Endothelial cell of umbilical vein (primary cell): ENCODE measurements around the gene CDC42EP4. TPM values are rescaled to one million over a fixed set of nuclear protein-coding genes. Genes with fewer than 3 reads are reported as not detected.
A peak's percentile ranks its signal among the peaks of the same experiment; 100 is the strongest.

ENCODE experiments used
- BruUV-seq: library from RNA; stranded (reverse); fragments of 400-500 nt; replicated peaks from 2 replicates; lab custom pipeline; 2021; lab: Mats Ljungman, UMichigan
- CTCF ChIA-PET: fragments of 300-600, 350-600 bp; sonication (Branson Sonifier 250); formaldehyde crosslinking; loops from one replicate; lab custom pipeline; 2021; ENCODE audit warnings: antibody characterized with exemption, inconsistent platforms; lab: Charles Lee
- POLR2A ChIA-PET: fragments of 300-600, 350-600 bp; sonication (Branson Sonifier 250); formaldehyde crosslinking; loops from one replicate; lab custom pipeline; 2021; ENCODE audit warnings: antibody characterized with exemption, inconsistent platforms; lab: Charles Lee
- DNase-seq: peaks from one replicate; pipeline ENCODE4 v3.0.0-alpha.2; 2011; ENCODE audit warnings: low read depth, low spot score
- FAIRE-seq: peaks from 2 replicates; lab custom pipeline; 2011; peaks lifted over from hg19 to GRCh38; lab: Jason Lieb, UNC
- H2AFZ ChIP-seq: 2 replicates; pipeline ENCODE4 v1.6.0; 2012; ENCODE audit warnings: low read depth, low read length, control low read depth, inconsistent platforms
- H3K27ac ChIP-seq: 2 replicates; pipeline ENCODE4 v1.5.1; 2011; ENCODE audit warnings: low read depth, mild to moderate bottlenecking, control low read depth, low read length, moderate library complexity; ENCODE audit not compliant: insufficient read depth
- H3K27me3 ChIP-seq, 2 experiments: 2 replicates each; pipeline versions ENCODE4 v1.6.0 to v1.6.1; 2011; ENCODE audit warnings: low read length in 2 of 2, mixed read lengths in 1 of 2; ENCODE audit not compliant: control insufficient read depth in 2 of 2, insufficient read depth in 2 of 2
- H3K36me3 ChIP-seq, 2 experiments: 2 replicates in 1 of 2; 3 replicates in 1 of 2; pipeline ENCODE4 v1.5.1; 2011; ENCODE audit warnings: low read length in 2 of 2, mild to moderate bottlenecking in 1 of 2, moderate library complexity in 1 of 2; ENCODE audit not compliant: control insufficient read depth in 2 of 2, insufficient read depth in 2 of 2; ENCODE audit errors: extremely low read depth in 1 of 2
- H3K4me1 ChIP-seq: 3 replicates; pipeline ENCODE4 v1.5.1; 2011; ENCODE audit warnings: mild to moderate bottlenecking, low read length; ENCODE audit not compliant: control insufficient read depth, insufficient read depth; ENCODE audit errors: extremely low read depth
- H3K4me2 ChIP-seq: 2 replicates; pipeline ENCODE4 v1.6.1; 2011; ENCODE audit warnings: low read length, control low read depth, mixed read lengths; ENCODE audit not compliant: insufficient read depth
- H3K4me3 ChIP-seq, 3 experiments: fragments of 200-600 bp in 1 of 3; sonication (generic), shearing (Covaris generic) in 1 of 3; replicated peaks in 1 of 3; 2 replicates each; pipeline ENCODE4 v1.5.1; 2011 to 2016; ENCODE audit warnings: control low read depth in 3 of 3, low read length in 3 of 3, mild to moderate bottlenecking in 2 of 3, inconsistent platforms in 1 of 3, low read depth in 1 of 3, moderate library complexity in 1 of 3; ENCODE audit not compliant: insufficient read depth in 1 of 3
- H3K79me2 ChIP-seq: 2 replicates; pipeline ENCODE4 v1.6.0; 2012; ENCODE audit warnings: low read length, inconsistent platforms; ENCODE audit not compliant: control insufficient read depth, insufficient read depth
- H3K9ac ChIP-seq: replicated peaks from 2 replicates; pipeline ENCODE3; 2011; ENCODE audit warnings: low read length, control low read depth; ENCODE audit not compliant: insufficient read depth; ENCODE audit errors: extremely low read depth
- H3K9me1 ChIP-seq: replicated peaks from 3 replicates; pipeline ENCODE4 v1.6.0; 2011; ENCODE audit warnings: mild to moderate bottlenecking, low read length; ENCODE audit not compliant: control insufficient read depth, insufficient read depth; ENCODE audit errors: extremely low read depth
- H3K9me3 ChIP-seq: replicated peaks from 2 replicates; pipeline ENCODE4 v1.5.1; 2012; ENCODE audit warnings: low read length, inconsistent platforms; ENCODE audit not compliant: control insufficient read depth, insufficient read depth
- H4K20me1 ChIP-seq: replicated peaks from 2 replicates; pipeline ENCODE3; 2011; ENCODE audit warnings: mild to moderate bottlenecking, low read length; ENCODE audit not compliant: control insufficient read depth, insufficient read depth; ENCODE audit errors: extremely low read depth
- CTCF ChIP-seq, 2 donors: IDR thresholded peaks; 1 replicate in 1 of 2; 2 replicates in 1 of 2; pipeline ENCODE4 v1.5.1; 2011; ENCODE audit warnings: low read length in 2 of 2, mild to moderate bottlenecking in 2 of 2, moderate library complexity in 2 of 2, control low read depth in 1 of 2, inconsistent platforms in 1 of 2, low read depth in 1 of 2; ENCODE audit not compliant: insufficient read depth in 1 of 2; ENCODE audit errors: extremely low read depth in 1 of 2
- EZH2 ChIP-seq: IDR thresholded peaks from 2 replicates; pipeline ENCODE4 v1.6.1; 2012; ENCODE audit warnings: borderline replicate concordance, low read depth, mild to moderate bottlenecking, moderate library complexity, low read length, inconsistent platforms; ENCODE audit not compliant: severe bottlenecking
- FOS ChIP-seq: IDR thresholded peaks from 2 replicates; pipeline ENCODE4 v1.6.1; 2011; ENCODE audit warnings: mild to moderate bottlenecking, low read length, moderate library complexity, borderline replicate concordance; ENCODE audit not compliant: insufficient read depth
- GATA2 ChIP-seq: IDR thresholded peaks from 2 replicates; pipeline ENCODE4 v1.7.0; 2011; ENCODE audit warnings: low read depth, mild to moderate bottlenecking, moderate library complexity, mixed read lengths, low read length; ENCODE audit not compliant: insufficient read length, insufficient read depth
- JUN ChIP-seq: IDR thresholded peaks from 2 replicates; pipeline ENCODE4 v1.6.1; 2011; ENCODE audit warnings: borderline replicate concordance, low read depth; ENCODE audit not compliant: insufficient read length, insufficient read depth
- MAX ChIP-seq: IDR thresholded peaks from 2 replicates; pipeline ENCODE4 v1.6.1; 2011; ENCODE audit not compliant: insufficient read depth, insufficient read length
- MYC ChIP-seq: IDR thresholded peaks from one replicate; pipeline ENCODE4 v1.6.1; 2011; ENCODE audit warnings: mild to moderate bottlenecking, low read depth, low read length
- POLR2A ChIP-seq: IDR thresholded peaks from 2 replicates; pipeline ENCODE4 v1.6.1; 2012; ENCODE audit warnings: low read depth, mild to moderate bottlenecking, control low read depth, low read length
- dilution Hi-C: fragments of 300-500 bp; cut with MboI; formaldehyde crosslinking; loops from one replicate; pipeline ENCODE4 v1.15.0; 2019; ENCODE audit warnings: low sequenced_read_pairs; ENCODE audit not compliant: extremely low pct_ligation_motif_present
- intact Hi-C: fragments of 100-400 bp; cut with micrococcal nuclease; formaldehyde crosslinking; loops from one replicate; pipeline ENCODE4 v1.10.0; 2022
- polyA plus RNA-seq, 4 experiments: library from polyadenylated mRNA; depleted of rRNA in 3 of 4; stranded (reverse) in 3 of 4; unstranded in 1 of 4; fragments of >200 nt; gene quantifications; 2 replicates each; pipeline versions ENCODE4 v1.2.1 to v1.2.3, GENCODE V29; 2011 to 2012; ENCODE audit warnings: missing spikeins in 1 of 4
- total RNA-seq: library from RNA; stranded (reverse); gene quantifications from 2 replicates; pipeline ENCODE4 v1.2.3, GENCODE V29; 2021

CDC42EP4 gene
- total and polyA plus RNA-seq, 2 donors (not counting 3 experiments of a cell fraction or from before 2014, with no cell fraction given), result 11.4 to 19.6 TPM

DNA sequence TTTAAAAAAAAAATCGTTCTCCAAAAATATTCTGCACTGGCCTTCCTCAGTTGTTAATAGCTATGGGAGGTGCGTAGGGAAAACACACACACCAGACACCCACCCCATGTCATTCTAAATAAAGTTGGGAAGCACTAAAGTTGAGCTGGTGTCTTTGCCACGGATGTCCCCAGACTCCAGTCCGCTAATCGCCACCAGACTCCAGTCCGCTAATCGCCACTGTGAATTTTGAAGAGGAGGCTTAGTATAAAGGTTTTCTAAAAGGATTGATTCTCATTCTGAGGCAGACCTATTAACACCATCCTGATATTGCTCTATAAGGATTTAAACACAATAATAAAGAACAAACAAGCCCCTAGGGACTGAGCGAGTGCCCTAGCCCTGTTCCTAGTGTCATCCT is 27.4 kb downstream of the CDC42EP4 start:
- no peaks in the 10 kb centered on the region for H3K27me3 ChIP-seq
- H3K9me1 ChIP-seq, result no peaks in the 10 kb centered on the region
- H2AFZ ChIP-seq, result no peak overlapping the region
- TF ChIP-seq POLR2A (no peak), CTCF (IDR thresholded peaks at IDR 0.05; ENCODE audit: extremely low read depth in 1 of 2, insufficient read depth in 1 of 2, low read depth in 1 of 2, low read length in 2 of 2) (no peak)
- H4K20me1 ChIP-seq, result no peaks in the 10 kb centered on the region
- H3K4me2 ChIP-seq, result no peak overlapping the region
- no peak overlapping the region for H3K9ac ChIP-seq
- no peak overlapping the region for H3K27ac ChIP-seq
- CTCF ChIA-PET, result no interaction called here
- peaks cover 0 to 8% of the 10 kb centered on the region in 2 experiments for H3K36me3 ChIP-seq
- DNase-seq, result no peak
- POLR2A ChIA-PET, result no interaction called here
- H3K9me3 ChIP-seq, result no peaks in the 10 kb centered on the region
- peaks cover 12% of the 10 kb centered on the region for H3K79me2 ChIP-seq
- no peak for FAIRE-seq
- H3K4me3 ChIP-seq, result no peak overlapping the region
- intact Hi-C loops, result no loop called here
- BruUV-seq, result no TSS peak
- H3K4me1 ChIP-seq, result peaks cover 1% of the 10 kb centered on the region
- dilution Hi-C loops, result no loop called here

GRCh38 chr17:73283841-73284282 is 27.9 kb downstream of the CDC42EP4 start:
- DNase-seq (no peak), FAIRE-seq (no peak)
- Histone ChIP-seq H3K4me1 (no peaks in the 10 kb centered on the region), H3K9me1 (no peaks in the 10 kb centered on the region), H4K20me1 (no peaks in the 10 kb centered on the region), H3K9me3 (no peaks in the 10 kb centered on the region), H3K9ac (no peak overlapping the region), H3K27ac (no peak overlapping the region), H3K36me3 (peaks cover 0 to 8% of the 10 kb centered on the region in 2 experiments), H2AFZ (no peak overlapping the region), H3K27me3 (no peaks in the 10 kb centered on the region), H3K79me2 (peaks cover 8% of the 10 kb centered on the region), H3K4me3 (no peak overlapping the region), H3K4me2 (no peak overlapping the region)
- TSS peak; percentile 52 for BruUV-seq
- intact Hi-C loops, result no loop called here
- dilution Hi-C loops, result no loop called here
- CTCF ChIA-PET, result no interaction called here
- no peak for TF ChIP-seq POLR2A
- TF ChIP-seq MYC, result no peak
- no peak for TF ChIP-seq GATA2
- TF ChIP-seq JUN, result no peak
- no peak for TF ChIP-seq CTCF (IDR thresholded peaks at IDR 0.05; ENCODE audit: extremely low read depth in 1 of 2, insufficient read depth in 1 of 2, low read depth in 1 of 2, low read length in 2 of 2)
- no peak for TF ChIP-seq FOS
- no peak for TF ChIP-seq MAX
- TF ChIP-seq EZH2, result no peak
- POLR2A ChIA-PET, result no interaction called here
